Nephron (organoid): ENCODE results near the gene SKP2.

Experiments used
- H3K27ac Mint-ChIP-seq, 3 experiments: 2 replicates each; pipeline ENCODE4 v1.8.0; 2020; ENCODE audit warnings: mixed read lengths in 3 of 3, mild to moderate bottlenecking in 2 of 3, moderate library complexity in 1 of 3
- H3K27me3 Mint-ChIP-seq: 2 replicates; pipeline ENCODE4 v1.8.0; 2021; ENCODE audit warnings: low read depth, mild to moderate bottlenecking, moderate library complexity, mixed read lengths
- H3K36me3 Mint-ChIP-seq: 2 replicates; pipeline ENCODE4 v1.8.0; 2020; ENCODE audit warnings: low read depth, mixed read lengths
- H3K4me1 Mint-ChIP-seq: 2 replicates; pipeline ENCODE4 v1.8.0; 2020; ENCODE audit warnings: mixed read lengths
- H3K4me3 Mint-ChIP-seq, 3 experiments: 2 replicates each; pipeline ENCODE4 v1.8.0; 2020; ENCODE audit warnings: mild to moderate bottlenecking in 3 of 3, mixed read lengths in 3 of 3, moderate library complexity in 2 of 3
- H3K9me3 Mint-ChIP-seq: 2 replicates; pipeline ENCODE4 v1.8.0; 2020; ENCODE audit warnings: mixed read lengths
- CTCF ChIP-seq, 3 experiments: fragments of 200-600 bp; sonication (generic); IDR thresholded peaks; one replicate each; pipeline ENCODE4 v1.5.0; 2021; ENCODE audit warnings: antibody characterized with exemption in 3 of 3; ENCODE audit not compliant: unreplicated experiment in 3 of 3

SKP2 gene

GRCh38 chr5:36217988-36218387 is 66.1 kb downstream of the SKP2 start:
- H3K27me3 Mint-ChIP-seq, result no peaks in the 10 kb centered on the region
- H3K4me1 Mint-ChIP-seq, result peaks cover 7% of the 10 kb centered on the region
- no peak for TF ChIP-seq CTCF (IDR thresholded peaks at IDR 0.05; ENCODE audit: unreplicated experiment in 3 of 3)
- H3K4me3 Mint-ChIP-seq, result no peak overlapping the region
- H3K9me3 Mint-ChIP-seq, result no peaks in the 10 kb centered on the region
- H3K27ac Mint-ChIP-seq, result no peak overlapping the region
- peaks cover 51% of the 10 kb centered on the region for H3K36me3 Mint-ChIP-seq

- peaks cover 36% of the 10 kb centered on the region for H3K36me3 Mint-ChIP-seq
These were observed 70.7 kb downstream of the SKP2 start for GRCh38 chr5:36222620-36223019.

GRCh38 chr5:36227046-36227445 is 75.1 kb downstream of the SKP2 start:
- no peak for TF ChIP-seq CTCF (IDR thresholded peaks at IDR 0.05; ENCODE audit: unreplicated experiment in 3 of 3)
- Mint-ChIP-seq H3K36me3 (peaks cover 11% of the 10 kb centered on the region), H3K4me3 (no peak overlapping the region), H3K9me3 (no peaks in the 10 kb centered on the region), H3K27me3 (no peaks in the 10 kb centered on the region), H3K4me1 (peaks cover 20% of the 10 kb centered on the region), H3K27ac (no peak overlapping the region)

More at GRCh38 chr5:36222620-36223019, 70.7 kb downstream of the SKP2 start:
- TF ChIP-seq CTCF (IDR thresholded peaks at IDR 0.05; ENCODE audit: unreplicated experiment in 3 of 3), result no peak
- Mint-ChIP-seq H3K27me3 (no peaks in the 10 kb centered on the region), H3K9me3 (no peaks in the 10 kb centered on the region), H3K27ac (no peak overlapping the region), H3K4me1 (peaks cover 7% of the 10 kb centered on the region), H3K4me3 (no peak overlapping the region)

GRCh38 chr5:36228505-36228904 is 76.6 kb downstream of the SKP2 start:
- Mint-ChIP-seq H3K27ac (no peak overlapping the region), H3K4me1 (peaks cover 20% of the 10 kb centered on the region), H3K27me3 (no peaks in the 10 kb centered on the region), H3K4me3 (no peak overlapping the region), H3K36me3 (peaks cover 11% of the 10 kb centered on the region), H3K9me3 (no peaks in the 10 kb centered on the region)
- no peak for TF ChIP-seq CTCF (IDR thresholded peaks at IDR 0.05; ENCODE audit: unreplicated experiment in 3 of 3)

GRCh38 chr5:36230151-36230790 is 78.4 kb downstream of the SKP2 start:
- Mint-ChIP-seq H3K27me3 (no peaks in the 10 kb centered on the region), H3K4me3 (no peak overlapping the region), H3K9me3 (no peaks in the 10 kb centered on the region), H3K4me1 (peaks cover 20% of the 10 kb centered on the region), H3K36me3 (peaks cover 11% of the 10 kb centered on the region), H3K27ac (peak overlapping the region in 2 of 3 experiments; percentile 11 to 20)
- TF ChIP-seq CTCF (IDR thresholded peaks at IDR 0.05; ENCODE audit: unreplicated experiment in 3 of 3), result no peak

GRCh38 chr5:36232533-36232932 is 80.6 kb downstream of the SKP2 start:
- H3K4me1 Mint-ChIP-seq, result peaks cover 31% of the 10 kb centered on the region
- TF ChIP-seq CTCF (IDR thresholded peaks at IDR 0.05; ENCODE audit: unreplicated experiment in 3 of 3), result no peak
- no peaks in the 10 kb centered on the region for H3K9me3 Mint-ChIP-seq
- no peaks in the 10 kb centered on the region for H3K36me3 Mint-ChIP-seq
- no peak overlapping the region for H3K4me3 Mint-ChIP-seq
- H3K27ac Mint-ChIP-seq, result no peak overlapping the region
- H3K27me3 Mint-ChIP-seq, result no peaks in the 10 kb centered on the region
